SK-N-SH (cell line): ENCODE measurements around the gene ING5.

ENCODE experiments used
- EP300 ChIP-seq, 2 experiments: IDR thresholded peaks; 2 replicates each; pipeline versions ENCODE4 v1.4.0 to v1.6.1; 2012; ENCODE audit warnings: borderline replicate concordance in 1 of 2, low read depth in 1 of 2, low read length in 1 of 2
- GABPA ChIP-seq: IDR thresholded peaks from 2 replicates; pipeline ENCODE4 v1.4.0; 2012; ENCODE audit warnings: low read depth, mild to moderate bottlenecking
- JUND ChIP-seq: IDR thresholded peaks from 2 replicates; pipeline ENCODE4 v1.4.0; 2012
- POLR2AphosphoS5 ChIP-seq: IDR thresholded peaks from 2 replicates; pipeline ENCODE4 v1.6.1; 2012; ENCODE audit warnings: low read depth, low read length
- TCF12 ChIP-seq: IDR thresholded peaks from 2 replicates; pipeline ENCODE4 v1.4.0; 2012
- TEAD4 ChIP-seq: IDR thresholded peaks from 2 replicates; pipeline ENCODE4 v1.4.0; 2012; ENCODE audit warnings: mild to moderate bottlenecking, borderline replicate concordance; ENCODE audit not compliant: insufficient read depth
- TF ChIP-seq, protein P1 (sequence below): fragments of 200-600 bp; sonication (generic); IDR thresholded peaks from 2 replicates; pipeline ENCODE4 v1.6.1; 2017; ENCODE audit warnings: antibody characterized with exemption, mild to moderate bottlenecking, moderate library complexity
- TF ChIP-seq, protein P2 (sequence below): IDR thresholded peaks from 2 replicates; pipeline ENCODE4 v1.6.1; 2012; ENCODE audit warnings: mild to moderate bottlenecking, low read depth, low read length, moderate library complexity
- TF ChIP-seq, protein P3 (sequence below): IDR thresholded peaks from 2 replicates; pipeline ENCODE4; 2012
- TF ChIP-seq, protein P4 (sequence below): IDR thresholded peaks from 2 replicates; pipeline ENCODE4 v1.4.0; 2012; ENCODE audit warnings: low read depth

DNA sequence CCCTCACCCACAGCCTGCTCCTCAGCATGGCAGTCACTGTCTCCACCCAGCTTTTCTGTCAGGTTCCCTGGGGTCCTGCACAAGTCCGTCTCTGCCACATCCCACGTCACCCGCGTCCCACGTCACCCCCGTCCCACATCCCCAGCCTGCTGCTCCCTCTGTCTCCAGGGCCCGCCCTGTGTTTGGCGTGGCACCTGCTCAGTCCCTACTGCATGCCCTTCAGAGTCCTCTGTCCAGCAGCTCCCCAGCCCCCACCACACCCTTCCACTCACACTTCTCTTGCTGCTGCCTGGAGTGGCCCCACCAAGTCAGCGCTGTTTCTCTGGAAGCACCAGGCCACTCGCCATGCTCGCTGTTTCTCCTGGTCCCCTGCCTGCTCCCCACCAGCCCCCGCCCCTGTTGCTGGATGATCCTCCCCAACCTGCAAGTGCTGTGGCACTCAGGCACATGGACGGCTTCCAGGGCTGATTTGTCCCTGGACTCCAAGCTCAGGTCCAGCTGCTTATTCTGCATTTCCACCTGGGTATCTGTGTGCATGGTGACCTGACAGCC lies 45.6 kb upstream of the ING5 start:
- TF ChIP-seq, protein P1, sequence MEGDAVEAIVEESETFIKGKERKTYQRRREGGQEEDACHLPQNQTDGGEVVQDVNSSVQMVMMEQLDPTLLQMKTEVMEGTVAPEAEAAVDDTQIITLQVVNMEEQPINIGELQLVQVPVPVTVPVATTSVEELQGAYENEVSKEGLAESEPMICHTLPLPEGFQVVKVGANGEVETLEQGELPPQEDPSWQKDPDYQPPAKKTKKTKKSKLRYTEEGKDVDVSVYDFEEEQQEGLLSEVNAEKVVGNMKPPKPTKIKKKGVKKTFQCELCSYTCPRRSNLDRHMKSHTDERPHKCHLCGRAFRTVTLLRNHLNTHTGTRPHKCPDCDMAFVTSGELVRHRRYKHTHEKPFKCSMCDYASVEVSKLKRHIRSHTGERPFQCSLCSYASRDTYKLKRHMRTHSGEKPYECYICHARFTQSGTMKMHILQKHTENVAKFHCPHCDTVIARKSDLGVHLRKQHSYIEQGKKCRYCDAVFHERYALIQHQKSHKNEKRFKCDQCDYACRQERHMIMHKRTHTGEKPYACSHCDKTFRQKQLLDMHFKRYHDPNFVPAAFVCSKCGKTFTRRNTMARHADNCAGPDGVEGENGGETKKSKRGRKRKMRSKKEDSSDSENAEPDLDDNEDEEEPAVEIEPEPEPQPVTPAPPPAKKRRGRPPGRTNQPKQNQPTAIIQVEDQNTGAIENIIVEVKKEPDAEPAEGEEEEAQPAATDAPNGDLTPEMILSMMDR, result no peak
- TF ChIP-seq POLR2AphosphoS5 (no peak), JUND (no peak), TEAD4 (no peak), GABPA (no peak), EP300 (IDR thresholded peaks at IDR 0.05; ENCODE audit: borderline replicate concordance in 1 of 2, low read depth in 1 of 2, low read length in 1 of 2) (no peak), TCF12 (no peak)
- TF ChIP-seq, protein P2, sequence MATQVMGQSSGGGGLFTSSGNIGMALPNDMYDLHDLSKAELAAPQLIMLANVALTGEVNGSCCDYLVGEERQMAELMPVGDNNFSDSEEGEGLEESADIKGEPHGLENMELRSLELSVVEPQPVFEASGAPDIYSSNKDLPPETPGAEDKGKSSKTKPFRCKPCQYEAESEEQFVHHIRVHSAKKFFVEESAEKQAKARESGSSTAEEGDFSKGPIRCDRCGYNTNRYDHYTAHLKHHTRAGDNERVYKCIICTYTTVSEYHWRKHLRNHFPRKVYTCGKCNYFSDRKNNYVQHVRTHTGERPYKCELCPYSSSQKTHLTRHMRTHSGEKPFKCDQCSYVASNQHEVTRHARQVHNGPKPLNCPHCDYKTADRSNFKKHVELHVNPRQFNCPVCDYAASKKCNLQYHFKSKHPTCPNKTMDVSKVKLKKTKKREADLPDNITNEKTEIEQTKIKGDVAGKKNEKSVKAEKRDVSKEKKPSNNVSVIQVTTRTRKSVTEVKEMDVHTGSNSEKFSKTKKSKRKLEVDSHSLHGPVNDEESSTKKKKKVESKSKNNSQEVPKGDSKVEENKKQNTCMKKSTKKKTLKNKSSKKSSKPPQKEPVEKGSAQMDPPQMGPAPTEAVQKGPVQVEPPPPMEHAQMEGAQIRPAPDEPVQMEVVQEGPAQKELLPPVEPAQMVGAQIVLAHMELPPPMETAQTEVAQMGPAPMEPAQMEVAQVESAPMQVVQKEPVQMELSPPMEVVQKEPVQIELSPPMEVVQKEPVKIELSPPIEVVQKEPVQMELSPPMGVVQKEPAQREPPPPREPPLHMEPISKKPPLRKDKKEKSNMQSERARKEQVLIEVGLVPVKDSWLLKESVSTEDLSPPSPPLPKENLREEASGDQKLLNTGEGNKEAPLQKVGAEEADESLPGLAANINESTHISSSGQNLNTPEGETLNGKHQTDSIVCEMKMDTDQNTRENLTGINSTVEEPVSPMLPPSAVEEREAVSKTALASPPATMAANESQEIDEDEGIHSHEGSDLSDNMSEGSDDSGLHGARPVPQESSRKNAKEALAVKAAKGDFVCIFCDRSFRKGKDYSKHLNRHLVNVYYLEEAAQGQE, result no peak
- TF ChIP-seq, protein P3, sequence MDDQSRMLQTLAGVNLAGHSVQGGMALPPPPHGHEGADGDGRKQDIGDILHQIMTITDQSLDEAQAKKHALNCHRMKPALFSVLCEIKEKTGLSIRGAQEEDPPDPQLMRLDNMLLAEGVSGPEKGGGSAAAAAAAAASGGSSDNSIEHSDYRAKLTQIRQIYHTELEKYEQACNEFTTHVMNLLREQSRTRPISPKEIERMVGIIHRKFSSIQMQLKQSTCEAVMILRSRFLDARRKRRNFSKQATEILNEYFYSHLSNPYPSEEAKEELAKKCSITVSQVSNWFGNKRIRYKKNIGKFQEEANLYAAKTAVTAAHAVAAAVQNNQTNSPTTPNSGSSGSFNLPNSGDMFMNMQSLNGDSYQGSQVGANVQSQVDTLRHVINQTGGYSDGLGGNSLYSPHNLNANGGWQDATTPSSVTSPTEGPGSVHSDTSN, result no peak
- TF ChIP-seq, protein P4, sequence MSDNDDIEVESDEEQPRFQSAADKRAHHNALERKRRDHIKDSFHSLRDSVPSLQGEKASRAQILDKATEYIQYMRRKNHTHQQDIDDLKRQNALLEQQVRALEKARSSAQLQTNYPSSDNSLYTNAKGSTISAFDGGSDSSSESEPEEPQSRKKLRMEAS, result no peak
